Hepatocyte (in vitro differentiated cells): ENCODE data around the gene MTRFR. TPM values are rescaled to one million over a fixed set of nuclear protein-coding genes. Genes with fewer than 3 reads are reported as not detected.

Experiments
- DNase-seq: peaks from one replicate; pipeline ENCODE4 v3.0.0-alpha.2; 2016; ENCODE audit warnings: low spot score
- H2AFZ ChIP-seq: fragments of 200-600 bp; sonication (generic); 2 replicates; pipeline ENCODE4 v1.6.0; 2016; ENCODE audit warnings: antibody characterized with exemption, mild to moderate bottlenecking
- H3K27ac ChIP-seq: fragments of 200-600 bp; sonication (generic); 2 replicates; pipeline ENCODE4 v1.5.1; 2016; ENCODE audit warnings: mild to moderate bottlenecking
- H3K27me3 ChIP-seq: fragments of 200-600 bp; sonication (generic); 2 replicates; pipeline ENCODE4 v1.6.1; 2016
- H3K36me3 ChIP-seq: fragments of 200-600 bp; sonication (generic); replicated peaks from 2 replicates; pipeline ENCODE4 v1.5.1; 2016; ENCODE audit warnings: low read depth; ENCODE audit not compliant: insufficient read depth
- H3K4me1 ChIP-seq: fragments of 200-600 bp; sonication (generic); 2 replicates; pipeline ENCODE4 v1.5.1; 2016; ENCODE audit warnings: mild to moderate bottlenecking, moderate library complexity; ENCODE audit not compliant: insufficient read depth
- H3K4me2 ChIP-seq: fragments of 200-600 bp; sonication (generic); 2 replicates; pipeline ENCODE4 v1.6.0; 2016
- H3K4me3 ChIP-seq: fragments of 200-600 bp; sonication (generic); 2 replicates; pipeline ENCODE4 v1.5.1; 2016; ENCODE audit warnings: mild to moderate bottlenecking
- H3K79me2 ChIP-seq: fragments of 200-600 bp; sonication (generic); 2 replicates; pipeline ENCODE4 v1.6.0; 2017; ENCODE audit warnings: mild to moderate bottlenecking
- H3K9me2 ChIP-seq: fragments of 200-600 bp; sonication (generic); replicated peaks from 2 replicates; pipeline ENCODE4 v1.6.0; 2017; ENCODE audit warnings: mild to moderate bottlenecking; ENCODE audit not compliant: insufficient read depth
- H3K9me3 ChIP-seq: fragments of 200-600 bp; sonication (generic); 2 replicates; pipeline ENCODE4 v1.5.1; 2016; ENCODE audit warnings: low read depth, mild to moderate bottlenecking
- H4K20me1 ChIP-seq: fragments of 200-600 bp; sonication (generic); 2 replicates; pipeline ENCODE4 v1.6.0; 2016; ENCODE audit warnings: mild to moderate bottlenecking; ENCODE audit not compliant: insufficient read depth, poor library complexity, severe bottlenecking
- CTCF ChIP-seq: fragments of 200-600 bp; sonication (generic); IDR thresholded peaks from 2 replicates; pipeline ENCODE4 v1.5.1; 2016; ENCODE audit warnings: antibody characterized with exemption, mild to moderate bottlenecking; ENCODE audit not compliant: poor library complexity
- EZH2 ChIP-seq: fragments of 200-600 bp; sonication (generic); IDR thresholded peaks from 2 replicates; pipeline ENCODE4 v1.6.1; 2016; ENCODE audit warnings: antibody characterized with exemption, mild to moderate bottlenecking, borderline replicate concordance
- EZH2phosphoT487 ChIP-seq: fragments of 200-600 bp; sonication (generic); IDR thresholded peaks from one replicate; pipeline ENCODE4 v1.6.1; 2018; ENCODE audit warnings: antibody characterized with exemption, mild to moderate bottlenecking, low read depth, moderate library complexity; ENCODE audit not compliant: unreplicated experiment, severe bottlenecking
- WGBS: methylation state at CpG from one replicate; pipeline ENCODE4 v1.1.6; 2016; ENCODE audit warnings: low lambda C conversion rate; ENCODE audit errors: missing lambda C conversion rate; 5-methylcytosine and 5-hydroxymethylcytosine counted together
- polyA plus RNA-seq: library from polyadenylated mRNA; unstranded; fragments of >200 nt; fragmentation: Nextera tagmentation; extraction: Ambion mirVana; gene quantifications from 2 replicates; pipeline ENCODE4 v1.2.1, GENCODE V29; 2016
- total RNA-seq: library from RNA; depleted of rRNA; stranded (reverse); fragments of >200 nt; gene quantifications from 2 replicates; pipeline ENCODE4 v1.2.3, GENCODE V29; 2014

MTRFR gene
- total and polyA plus RNA-seq, 2 experiments from 2014 or later = 13.3 to 13.8 TPM

DNA sequence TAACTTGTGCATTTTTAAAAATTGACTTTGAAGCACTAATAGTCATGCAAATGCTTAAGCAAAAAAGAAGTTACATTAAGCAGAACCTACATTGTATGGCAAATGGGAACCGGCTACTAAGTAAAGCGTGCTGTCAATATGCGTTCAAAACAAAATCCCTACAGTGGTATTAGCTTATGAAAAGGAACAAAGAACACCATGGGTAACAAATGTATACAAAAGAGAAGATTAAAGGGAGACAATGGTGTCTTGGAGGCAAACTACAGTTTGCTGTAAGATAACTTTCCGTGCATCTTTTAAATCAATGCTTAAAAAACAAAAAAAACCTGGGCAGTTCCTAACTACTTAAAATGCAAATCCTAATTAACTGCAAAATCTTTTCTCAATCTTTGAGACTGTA lies 28.0 kb downstream of the MTRFR start:
- Histone ChIP-seq H3K4me3 (no peak overlapping the region), H4K20me1 (peaks cover 9% of the 10 kb centered on the region), H3K79me2 (peaks cover 15% of the 10 kb centered on the region), H3K27me3 (no peaks in the 10 kb centered on the region), H3K9me2 (no peaks in the 10 kb centered on the region), H3K4me2 (no peak overlapping the region), H3K27ac (no peak overlapping the region), H3K9me3 (no peaks in the 10 kb centered on the region), H3K36me3 (no peaks in the 10 kb centered on the region), H3K4me1 (no peaks in the 10 kb centered on the region), H2AFZ (no peak overlapping the region)
- TF ChIP-seq EZH2 (no peak), EZH2phosphoT487 (no peak), CTCF (no peak)
- no peak for DNase-seq
- WGBS = 88% methylated on average over 4 of the region's 4 CpGs

DNA sequence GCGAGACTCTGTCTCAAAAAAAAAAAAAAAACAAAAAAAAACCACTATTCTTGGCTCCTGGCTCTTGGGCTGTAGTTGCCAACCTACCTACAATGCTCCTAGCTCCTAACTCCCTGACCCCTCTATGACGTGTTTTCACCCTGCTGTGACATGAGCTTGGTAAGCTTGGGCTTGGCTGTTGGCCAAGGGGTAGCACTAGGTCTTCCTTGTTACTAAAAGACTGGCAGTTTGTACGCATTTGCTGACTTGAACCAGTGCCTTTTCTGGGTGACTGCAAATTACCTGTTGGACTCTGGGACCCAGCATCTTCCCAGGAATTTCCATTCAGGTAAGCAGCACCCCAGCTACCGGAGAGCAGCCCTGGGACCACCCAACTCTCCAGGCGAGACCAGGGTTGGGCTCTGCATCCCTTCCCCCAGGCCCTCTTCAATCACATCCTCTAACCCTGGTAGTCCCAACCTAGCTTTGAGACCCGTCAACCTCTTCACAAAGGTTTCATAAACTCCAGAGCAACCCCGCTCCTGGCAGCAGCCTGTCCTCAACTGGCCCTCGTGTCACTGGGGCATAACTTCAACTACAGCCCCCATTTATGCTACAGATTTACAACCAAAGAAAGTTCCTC lies 30.1 kb downstream of the MTRFR start:
- Histone ChIP-seq H3K4me2 (no peak overlapping the region), H3K9me2 (no peaks in the 10 kb centered on the region), H2AFZ (no peak overlapping the region), H3K27ac (no peak overlapping the region), H3K9me3 (no peaks in the 10 kb centered on the region), H3K4me1 (no peaks in the 10 kb centered on the region), H3K36me3 (no peaks in the 10 kb centered on the region), H3K79me2 (peaks cover 33% of the 10 kb centered on the region), H4K20me1 (peaks cover 22% of the 10 kb centered on the region), H3K27me3 (no peaks in the 10 kb centered on the region), H3K4me3 (no peak overlapping the region)
- no peak for DNase-seq
- 92% methylated on average over 8 of the region's 8 CpGs for WGBS
- TF ChIP-seq EZH2phosphoT487 (no peak), EZH2 (no peak), CTCF (no peak)

GRCh38 chr12:123264642-123265041 lies 31.4 kb downstream of the MTRFR start:
- Histone ChIP-seq H2AFZ (no peak overlapping the region), H3K4me3 (no peak overlapping the region), H4K20me1 (peaks cover 32% of the 10 kb centered on the region), H3K79me2 (peaks cover 46% of the 10 kb centered on the region), H3K9me2 (no peaks in the 10 kb centered on the region), H3K36me3 (no peaks in the 10 kb centered on the region), H3K27ac (no peak overlapping the region), H3K9me3 (no peaks in the 10 kb centered on the region), H3K4me2 (no peak overlapping the region), H3K4me1 (peaks cover 10% of the 10 kb centered on the region), H3K27me3 (no peaks in the 10 kb centered on the region)
- WGBS = 77% methylated on average over 7 of the region's 7 CpGs
- DNase-seq = no peak
- no peak for TF ChIP-seq EZH2phosphoT487
- no peak for TF ChIP-seq EZH2
- TF ChIP-seq CTCF = peak; percentile 19
